ENCODE measurements around the gene ADAT3.
A peak's percentile ranks its signal among the peaks of the same experiment; 100 is the strongest.

The ADAT3 gene

GRCh38 chr19:1872807-1873523, 32.2 kb upstream of the ADAT3 start:
- Histone ChIP-seq H3K36me3 (ENCODE audit: control insufficient read depth in 2 of 2, insufficient read depth in 1 of 2, low read length in 2 of 2) (peaks cover 0 to 18% of the 10 kb centered on the region in 2 experiments; a peak in 2 of 3 replicates), H3K27ac (ENCODE audit: extremely low read depth, low read depth, low read length) (no peak overlapping the region; the same call in 1 of the 2 replicates), H3K4me1 (ENCODE audit: control insufficient read depth, insufficient read depth, low read length) (peaks cover 10% of the 10 kb centered on the region), H3K9me3 (ENCODE audit: control insufficient read depth, insufficient read depth, low read depth, low read length) (no peaks in the 10 kb centered on the region), H3K4me3 (ENCODE audit: low read depth, low read length) (no peak overlapping the region)
- ChIA-PET CTCF (no interaction called here), POLR2A (no interaction called here)
- no peak for TF ChIP-seq ZNF664 (tag by site-specific recombination; IDR thresholded peaks at IDR 0.05)
- no peak for TF ChIP-seq ZBTB20 (tag by site-specific recombination; IDR thresholded peaks at IDR 0.05)
- TF ChIP-seq ZNF354C (tag by site-specific recombination; IDR thresholded peaks at IDR 0.05; ENCODE audit: borderline replicate concordance, low read depth): no peak
- TF ChIP-seq, protein P1, sequence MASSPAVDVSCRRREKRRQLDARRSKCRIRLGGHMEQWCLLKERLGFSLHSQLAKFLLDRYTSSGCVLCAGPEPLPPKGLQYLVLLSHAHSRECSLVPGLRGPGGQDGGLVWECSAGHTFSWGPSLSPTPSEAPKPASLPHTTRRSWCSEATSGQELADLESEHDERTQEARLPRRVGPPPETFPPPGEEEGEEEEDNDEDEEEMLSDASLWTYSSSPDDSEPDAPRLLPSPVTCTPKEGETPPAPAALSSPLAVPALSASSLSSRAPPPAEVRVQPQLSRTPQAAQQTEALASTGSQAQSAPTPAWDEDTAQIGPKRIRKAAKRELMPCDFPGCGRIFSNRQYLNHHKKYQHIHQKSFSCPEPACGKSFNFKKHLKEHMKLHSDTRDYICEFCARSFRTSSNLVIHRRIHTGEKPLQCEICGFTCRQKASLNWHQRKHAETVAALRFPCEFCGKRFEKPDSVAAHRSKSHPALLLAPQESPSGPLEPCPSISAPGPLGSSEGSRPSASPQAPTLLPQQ (tag by site-specific recombination; IDR thresholded peaks at IDR 0.05): peak; percentile 40; the same call in 1 of the 2 replicates
- TF ChIP-seq CTCF (tag by site-specific recombination; IDR thresholded peaks at IDR 0.05): no peak
- TF ChIP-seq ZNF350 (tag by site-specific recombination; IDR thresholded peaks at IDR 0.05): no peak
- TF ChIP-seq RBAK (tag by site-specific recombination; IDR thresholded peaks at IDR 0.05): no peak
- no peak for TF ChIP-seq ZNF776 (tag by site-specific recombination; IDR thresholded peaks at IDR 0.05; ENCODE audit: borderline replicate concordance)
- peak; percentile 60; the same call in 1 of the 2 replicates for TF ChIP-seq ZFP69B (tag by site-specific recombination; IDR thresholded peaks at IDR 0.05)

- H3K4me3 ChIP-seq (ENCODE audit: low read depth, low read length): peak overlapping the region; percentile 11; the same call in 1 of the 2 replicates
- POLR2A ChIA-PET: interaction anchor here (0.5 to 2.8 kb wide), 3 partner anchors 9 to 354 kb away, joined by 3 to 22 read pairs (median 18); partner anchors contain the start of gene ABHD17A
Measured at GRCh38 chr19:1873524-1874473, 31.4 kb upstream of the ADAT3 start.

More at GRCh38 chr19:1873524-1874473, 31.4 kb upstream of the ADAT3 start:
- CTCF ChIA-PET: interaction anchor here (1.4 kb wide), 1 partner anchor 201 kb away, joined by 3 read pairs; no protein-coding TSS in a partner anchor
- TF ChIP-seq ZNF239 (tag by site-specific recombination; IDR thresholded peaks at IDR 0.05): no peak
- peak; percentile 89 for TF ChIP-seq PRDM10 (tag by site-specific recombination; IDR thresholded peaks at IDR 0.05)
- peak; percentile 86 for TF ChIP-seq IKZF3 (tag by site-specific recombination; IDR thresholded peaks at IDR 0.05)
- TF ChIP-seq, protein P2, sequence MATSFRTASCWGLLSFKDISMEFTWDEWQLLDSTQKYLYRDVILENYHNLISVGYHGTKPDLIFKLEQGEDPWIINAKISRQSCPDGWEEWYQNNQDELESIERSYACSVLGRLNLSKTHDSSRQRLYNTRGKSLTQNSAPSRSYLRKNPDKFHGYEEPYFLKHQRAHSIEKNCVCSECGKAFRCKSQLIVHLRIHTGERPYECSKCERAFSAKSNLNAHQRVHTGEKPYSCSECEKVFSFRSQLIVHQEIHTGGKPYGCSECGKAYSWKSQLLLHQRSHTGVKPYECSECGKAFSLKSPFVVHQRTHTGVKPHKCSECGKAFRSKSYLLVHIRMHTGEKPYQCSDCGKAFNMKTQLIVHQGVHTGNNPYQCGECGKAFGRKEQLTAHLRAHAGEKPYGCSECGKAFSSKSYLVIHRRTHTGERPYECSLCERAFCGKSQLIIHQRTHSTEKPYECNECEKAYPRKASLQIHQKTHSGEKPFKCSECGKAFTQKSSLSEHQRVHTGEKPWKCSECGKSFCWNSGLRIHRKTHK (tag by site-specific recombination; IDR thresholded peaks at IDR 0.05): no peak
- TF ChIP-seq GLIS1 (tag by site-specific recombination; IDR thresholded peaks at IDR 0.05): peak; percentile 28; the same call in 1 of the 2 replicates
- TF ChIP-seq ZNF600 (tag by site-specific recombination; IDR thresholded peaks at IDR 0.05): peak; percentile 92; the same call in 1 of the 2 replicates
- Histone ChIP-seq H3K4me1 (ENCODE audit: control insufficient read depth, insufficient read depth, low read length) (peaks cover 10% of the 10 kb centered on the region), H3K36me3 (ENCODE audit: control insufficient read depth in 2 of 2, insufficient read depth in 1 of 2, low read length in 2 of 2) (peaks cover 0 to 18% of the 10 kb centered on the region in 2 experiments; a peak in 2 of 3 replicates), H3K27ac (ENCODE audit: extremely low read depth, low read depth, low read length) (peak overlapping the region; percentile 33), H3K9me3 (ENCODE audit: control insufficient read depth, insufficient read depth, low read depth, low read length) (no peaks in the 10 kb centered on the region)
